Astrocyte (in vitro differentiated cells and primary cell): ENCODE data around the gene PCDHA1. TPM values are rescaled to one million over a fixed set of nuclear protein-coding genes. Genes with fewer than 3 reads are reported as not detected.
"Not testable (repeated sequence)": the region's sequence is repeated elsewhere in the genome, so short reads cannot be mapped to it uniquely, and the experiment has no call there.

Experiments
- DNase-seq: peaks from one replicate; pipeline ENCODE4 v3.0.0-alpha.2; 2010; ENCODE audit warnings: low read depth
- FAIRE-seq: peaks from 2 replicates; lab custom pipeline; 2011; peaks lifted over from hg19 to GRCh38; lab: Jason Lieb, UNC
- H2AFZ ChIP-seq: 2 replicates; pipeline ENCODE4 v1.6.0; 2012; ENCODE audit warnings: low read depth, low read length, inconsistent platforms
- H3K27ac ChIP-seq: 2 replicates; pipeline ENCODE4 v1.5.1; 2011; ENCODE audit warnings: low read depth, low read length, inconsistent platforms
- H3K27me3 ChIP-seq: 2 replicates; pipeline ENCODE4 v1.6.0; 2011; ENCODE audit warnings: low read length, inconsistent platforms; ENCODE audit not compliant: insufficient read depth
- H3K36me3 ChIP-seq: 2 replicates; pipeline ENCODE4 v1.5.1; 2011; ENCODE audit warnings: low read length, inconsistent platforms; ENCODE audit not compliant: insufficient read depth
- H3K4me1 ChIP-seq: 2 replicates; pipeline ENCODE4 v1.5.1; 2011; ENCODE audit warnings: low read length, inconsistent platforms; ENCODE audit not compliant: insufficient read depth
- H3K4me2 ChIP-seq: 2 replicates; pipeline ENCODE4 v1.6.0; 2012; ENCODE audit warnings: low read length, inconsistent platforms
- H3K4me3 ChIP-seq: 2 replicates; pipeline ENCODE4 v1.5.1; 2011; ENCODE audit warnings: low read depth, mild to moderate bottlenecking, low read length, inconsistent platforms; ENCODE audit not compliant: insufficient read depth
- H3K79me2 ChIP-seq: 2 replicates; pipeline ENCODE4 v1.6.0; 2012; ENCODE audit warnings: mild to moderate bottlenecking, low read length, inconsistent platforms; ENCODE audit not compliant: insufficient read depth
- H3K9ac ChIP-seq: 2 replicates; pipeline ENCODE4 v1.6.0; 2012; ENCODE audit warnings: mild to moderate bottlenecking, low read length, inconsistent platforms
- H3K9me3 ChIP-seq: 2 replicates; pipeline ENCODE4 v1.5.1; 2012; ENCODE audit warnings: low read depth, mild to moderate bottlenecking, low read length, inconsistent platforms; ENCODE audit not compliant: insufficient read depth
- H4K20me1 ChIP-seq: 2 replicates; pipeline ENCODE4 v1.6.0; 2012; ENCODE audit warnings: low read length, inconsistent platforms; ENCODE audit not compliant: insufficient read depth
- H3K27ac Mint-ChIP-seq: one replicate; pipeline ENCODE4 v1.8.0; 2021; ENCODE audit warnings: mild to moderate bottlenecking, mixed read lengths; ENCODE audit not compliant: unreplicated experiment
- H3K27me3 Mint-ChIP-seq: one replicate; pipeline ENCODE4 v1.8.0; 2021; ENCODE audit warnings: low read depth, mixed read lengths; ENCODE audit not compliant: unreplicated experiment
- H3K36me3 Mint-ChIP-seq: one replicate; pipeline ENCODE4 v1.8.0; 2021; ENCODE audit warnings: low read depth, mixed read lengths; ENCODE audit not compliant: unreplicated experiment
- H3K4me1 Mint-ChIP-seq: one replicate; pipeline ENCODE4 v1.8.0; 2021; ENCODE audit warnings: low read depth, mixed read lengths; ENCODE audit not compliant: unreplicated experiment
- H3K4me3 Mint-ChIP-seq: one replicate; pipeline ENCODE4 v1.8.0; 2021; ENCODE audit warnings: mild to moderate bottlenecking, moderate library complexity, mixed read lengths; ENCODE audit not compliant: unreplicated experiment
- H3K9me3 Mint-ChIP-seq: one replicate; pipeline ENCODE4 v1.8.0; 2021; ENCODE audit warnings: mild to moderate bottlenecking, mixed read lengths; ENCODE audit not compliant: unreplicated experiment
- EZH2 ChIP-seq: IDR thresholded peaks from 2 replicates; pipeline ENCODE4 v1.6.1; 2012; ENCODE audit warnings: mild to moderate bottlenecking, low read length, inconsistent platforms; ENCODE audit not compliant: insufficient read depth
- total RNA-seq: library from RNA; stranded (reverse); gene quantifications from 2 replicates; pipeline ENCODE4 v1.2.1, GENCODE V29; 2021
- TF ChIP-seq, protein P1 (sequence below): IDR thresholded peaks from 2 replicates; pipeline ENCODE4 v1.5.1; 2011; ENCODE audit warnings: low read depth, mild to moderate bottlenecking, inconsistent platforms, low read length, moderate library complexity; ENCODE audit not compliant: insufficient read depth

Gene PCDHA1
- total RNA-seq, 1 donor from 2014 or later, result not detected

DNA sequence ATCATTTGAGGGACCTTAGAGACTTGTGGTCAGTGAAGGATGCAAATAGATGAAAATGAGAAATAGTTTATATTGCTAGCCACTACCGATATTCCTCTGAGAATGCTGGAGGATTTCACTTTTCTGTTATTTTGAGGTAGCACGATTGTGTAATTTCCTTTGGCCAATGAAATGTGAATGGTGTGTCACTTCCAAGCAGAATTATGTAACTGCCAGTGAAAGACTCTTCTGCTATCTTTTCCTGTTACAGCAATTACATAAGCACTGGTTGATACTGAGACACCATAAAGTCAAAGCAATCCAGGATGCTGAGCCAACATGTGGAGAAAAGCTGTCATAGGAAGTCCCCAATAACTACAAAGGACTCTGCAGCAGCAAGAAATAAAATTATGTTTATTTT, 5.1 kb downstream of the PCDHA1 start:
- Histone ChIP-seq H4K20me1 (no peaks in the 10 kb centered on the region), H3K9ac (no peak overlapping the region), H3K79me2 (no peaks in the 10 kb centered on the region), H3K4me3 (no peak overlapping the region), H3K9me3 (peaks cover 17% of the 10 kb centered on the region), H3K4me1 (no peaks in the 10 kb centered on the region), H3K36me3 (no peaks in the 10 kb centered on the region), H2AFZ (no peak overlapping the region), H3K27ac (no peak overlapping the region), H3K4me2 (no peak overlapping the region), H3K27me3 (no peaks in the 10 kb centered on the region)
- peaks cover 9% of the 10 kb centered on the region for H3K36me3 Mint-ChIP-seq
- DNase-seq (no peak), FAIRE-seq (no peak)
- H3K4me3 Mint-ChIP-seq, result no peak overlapping the region
- peaks cover 23% of the 10 kb centered on the region for H3K9me3 Mint-ChIP-seq
- TF ChIP-seq, protein P1, sequence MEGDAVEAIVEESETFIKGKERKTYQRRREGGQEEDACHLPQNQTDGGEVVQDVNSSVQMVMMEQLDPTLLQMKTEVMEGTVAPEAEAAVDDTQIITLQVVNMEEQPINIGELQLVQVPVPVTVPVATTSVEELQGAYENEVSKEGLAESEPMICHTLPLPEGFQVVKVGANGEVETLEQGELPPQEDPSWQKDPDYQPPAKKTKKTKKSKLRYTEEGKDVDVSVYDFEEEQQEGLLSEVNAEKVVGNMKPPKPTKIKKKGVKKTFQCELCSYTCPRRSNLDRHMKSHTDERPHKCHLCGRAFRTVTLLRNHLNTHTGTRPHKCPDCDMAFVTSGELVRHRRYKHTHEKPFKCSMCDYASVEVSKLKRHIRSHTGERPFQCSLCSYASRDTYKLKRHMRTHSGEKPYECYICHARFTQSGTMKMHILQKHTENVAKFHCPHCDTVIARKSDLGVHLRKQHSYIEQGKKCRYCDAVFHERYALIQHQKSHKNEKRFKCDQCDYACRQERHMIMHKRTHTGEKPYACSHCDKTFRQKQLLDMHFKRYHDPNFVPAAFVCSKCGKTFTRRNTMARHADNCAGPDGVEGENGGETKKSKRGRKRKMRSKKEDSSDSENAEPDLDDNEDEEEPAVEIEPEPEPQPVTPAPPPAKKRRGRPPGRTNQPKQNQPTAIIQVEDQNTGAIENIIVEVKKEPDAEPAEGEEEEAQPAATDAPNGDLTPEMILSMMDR, result no peak
- no peak for TF ChIP-seq EZH2
- H3K4me1 Mint-ChIP-seq, result no peaks in the 10 kb centered on the region
- H3K27me3 Mint-ChIP-seq, result no peaks in the 10 kb centered on the region
- H3K27ac Mint-ChIP-seq, result no peak overlapping the region

DNA sequence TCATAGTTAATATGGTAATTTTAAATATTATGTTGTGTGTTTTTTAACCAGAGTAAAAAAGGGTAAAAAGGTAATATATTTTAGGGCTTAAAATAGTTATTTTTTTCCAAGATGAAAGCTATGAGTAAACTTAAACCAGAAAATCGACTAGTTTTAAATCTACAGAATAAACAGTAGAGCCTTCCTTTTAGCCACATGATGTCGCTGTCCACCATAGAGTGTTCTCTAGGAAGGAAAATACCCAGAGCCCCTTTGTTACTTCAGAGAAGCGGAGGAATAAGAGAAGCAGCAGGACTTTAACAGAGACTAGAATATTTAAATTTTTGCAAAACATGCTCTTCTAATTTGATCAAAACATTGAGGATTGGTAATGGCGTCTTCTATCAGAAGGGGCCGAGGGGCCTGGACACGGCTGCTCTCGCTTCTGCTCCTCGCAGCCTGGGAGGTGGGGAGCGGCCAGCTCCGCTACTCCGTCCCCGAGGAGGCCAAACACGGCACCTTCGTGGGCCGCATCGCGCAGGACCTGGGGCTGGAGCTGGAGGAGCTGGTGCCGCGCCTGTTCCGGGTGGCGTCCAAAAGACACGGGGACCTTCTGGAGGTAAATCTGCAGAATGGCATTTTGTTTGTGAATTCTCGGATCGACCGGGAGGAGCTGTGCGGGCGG, 8.8 kb downstream of the PCDHA1 start, which contains the start of gene PCDHA2:
PCDHA2 (plus strand) TSS at position 258 of the 664 bp plus-strand sequence.
- H3K27ac Mint-ChIP-seq, result no peak within 1 kb of the TSS
- peaks cover 14% of the 10 kb centered on the region for H3K9me3 Mint-ChIP-seq
- Histone ChIP-seq H3K4me1 (no peaks in the 10 kb centered on the region), H2AFZ (no peak within 1 kb of the TSS), H4K20me1 (no peaks in the 10 kb centered on the region), H3K4me3 (no peak within 1 kb of the TSS), H3K4me2 (no peak within 1 kb of the TSS), H3K9me3 (peaks cover 10% of the 10 kb centered on the region), H3K27ac (no peak within 1 kb of the TSS), H3K9ac (no peak within 1 kb of the TSS), H3K79me2 (no peaks in the 10 kb centered on the region), H3K27me3 (no peaks in the 10 kb centered on the region), H3K36me3 (no peaks in the 10 kb centered on the region)
- H3K27me3 Mint-ChIP-seq, result no peaks in the 10 kb centered on the region
- no peaks in the 10 kb centered on the region for H3K4me1 Mint-ChIP-seq
- TF ChIP-seq, protein P1, result no peak
- no peak for TF ChIP-seq EZH2
- FAIRE-seq, result no peak
- peaks cover 10% of the 10 kb centered on the region for H3K36me3 Mint-ChIP-seq
- H3K4me3 Mint-ChIP-seq, result peak within 1 kb of the TSS; percentile 89
- no peak for DNase-seq

DNA sequence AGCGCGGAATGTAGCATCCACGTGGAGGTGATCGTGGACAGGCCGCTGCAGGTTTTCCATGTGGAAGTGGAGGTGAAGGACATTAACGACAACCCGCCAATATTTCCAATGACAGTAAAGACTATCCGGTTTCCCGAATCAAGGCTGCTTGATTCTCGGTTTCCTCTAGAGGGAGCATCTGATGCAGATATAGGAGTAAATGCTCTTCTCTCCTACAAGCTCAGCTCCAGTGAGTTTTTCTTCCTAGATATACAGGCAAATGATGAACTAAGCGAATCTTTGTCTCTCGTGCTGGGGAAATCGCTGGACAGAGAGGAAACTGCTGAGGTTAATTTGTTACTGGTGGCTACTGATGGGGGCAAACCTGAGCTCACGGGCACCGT, 9.3 kb downstream of the PCDHA1 start:
- Histone ChIP-seq H3K4me3 (no peak overlapping the region), H3K27ac (no peak overlapping the region), H3K79me2 (no peaks in the 10 kb centered on the region), H4K20me1 (no peaks in the 10 kb centered on the region), H3K4me2 (no peak overlapping the region), H2AFZ (no peak overlapping the region), H3K9ac (no peak overlapping the region), H3K4me1 (no peaks in the 10 kb centered on the region), H3K36me3 (no peaks in the 10 kb centered on the region), H3K27me3 (no peaks in the 10 kb centered on the region), H3K9me3 (peaks cover 10% of the 10 kb centered on the region)
- Mint-ChIP-seq H3K9me3 (peaks cover 14% of the 10 kb centered on the region), H3K36me3 (peaks cover 10% of the 10 kb centered on the region), H3K4me3 (peak overlapping the region; percentile 89), H3K4me1 (no peaks in the 10 kb centered on the region), H3K27me3 (no peaks in the 10 kb centered on the region), H3K27ac (no peak overlapping the region)
- no peak for TF ChIP-seq EZH2
- TF ChIP-seq, protein P1, result no peak
- FAIRE-seq (no peak), DNase-seq (no peak)

DNA sequence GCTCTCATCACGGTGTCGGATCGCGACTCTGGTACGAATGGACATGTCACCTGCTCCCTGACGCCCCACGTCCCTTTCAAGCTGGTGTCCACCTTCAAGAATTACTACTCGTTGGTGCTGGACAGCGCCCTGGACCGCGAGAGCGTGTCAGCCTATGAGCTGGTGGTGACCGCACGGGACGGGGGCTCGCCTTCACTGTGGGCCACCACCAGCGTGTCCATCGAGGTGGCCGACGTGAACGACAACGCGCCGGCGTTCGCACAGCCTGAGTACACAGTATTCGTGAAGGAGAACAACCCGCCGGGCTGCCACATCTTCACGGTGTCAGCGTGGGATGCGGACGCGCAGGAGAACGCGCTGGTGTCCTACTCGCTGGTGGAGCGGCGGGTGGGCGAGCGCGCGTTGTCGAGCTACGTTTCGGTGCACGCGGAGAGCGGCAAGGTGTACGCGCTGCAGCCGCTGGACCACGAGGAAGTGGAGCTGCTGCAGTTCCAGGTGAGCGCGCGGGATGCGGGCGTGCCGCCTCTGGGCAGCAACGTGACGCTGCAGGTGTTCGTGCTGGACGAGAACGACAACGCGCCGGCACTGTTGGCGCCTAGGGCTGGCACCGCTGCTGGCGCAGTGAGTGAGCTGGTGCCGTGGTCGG, 10.3 kb downstream of the PCDHA1 start:
- DNase-seq, H3K36me3 ChIP-seq, H3K4me3 ChIP-seq, H3K27me3 ChIP-seq, H3K27ac Mint-ChIP-seq, H4K20me1 ChIP-seq, H3K27me3 Mint-ChIP-seq, H3K4me1 ChIP-seq, H2AFZ ChIP-seq, H3K4me1 Mint-ChIP-seq, H3K4me2 ChIP-seq, H3K27ac ChIP-seq, FAIRE-seq, H3K79me2 ChIP-seq, H3K9ac ChIP-seq, H3K4me3 Mint-ChIP-seq: not testable (repeated sequence)
- Mint-ChIP-seq H3K36me3 (peaks cover 14% of the 10 kb centered on the region), H3K9me3 (peaks cover 18% of the 10 kb centered on the region)
- H3K9me3 ChIP-seq, result peaks cover 10% of the 10 kb centered on the region
